BLaER1 treated with 17β-estradiol and CSF1 and Interleukin-3, amounts not matched to agents 10 nM and 100 nM (cell line): ENCODE data around the gene MDH1B.

Experiments used
- H3K27ac ChIP-seq, 11 experiments: shearing (Covaris generic); formaldehyde crosslinking; 2 replicates each; pipeline ENCODE4 v1.8.1; 2022
- H3K27me3 ChIP-seq, 11 experiments: shearing (Covaris generic); formaldehyde crosslinking; 2 replicates each; pipeline ENCODE4 v1.8.1; 2022
- H3K36me3 ChIP-seq, 11 experiments: shearing (Covaris generic); formaldehyde crosslinking; 2 replicates each; pipeline ENCODE4 v1.8.1; 2022
- H3K4me1 ChIP-seq, 10 experiments: shearing (Covaris generic); formaldehyde crosslinking; 2 replicates each; pipeline ENCODE4 v1.8.1; 2022
- H3K4me2 ChIP-seq, 11 experiments: shearing (Covaris generic); formaldehyde crosslinking; 2 replicates each; pipeline ENCODE4 v1.8.1; 2022
- H3K4me3 ChIP-seq, 10 experiments: shearing (Covaris generic); formaldehyde crosslinking; 2 replicates each; pipeline ENCODE4 v1.8.1; 2022
- H3K9ac ChIP-seq, 11 experiments: shearing (Covaris generic); formaldehyde crosslinking; 2 replicates each; pipeline ENCODE4 v1.8.1; 2022
- H3K9me3 ChIP-seq, 11 experiments: shearing (Covaris generic); formaldehyde crosslinking; replicated peaks in 1 of 11; 2 replicates each; pipeline ENCODE4 v1.8.1; 2022
- H4K20me1 ChIP-seq, 11 experiments: shearing (Covaris generic); formaldehyde crosslinking; 2 replicates each; pipeline ENCODE4 v1.8.1; 2022
- Cebpa-rat ChIP-seq, 11 experiments: shearing (Covaris generic); IDR thresholded peaks; 2 replicates each; pipeline ENCODE4 v1.8.1; 2022

MDH1B gene

DNA sequence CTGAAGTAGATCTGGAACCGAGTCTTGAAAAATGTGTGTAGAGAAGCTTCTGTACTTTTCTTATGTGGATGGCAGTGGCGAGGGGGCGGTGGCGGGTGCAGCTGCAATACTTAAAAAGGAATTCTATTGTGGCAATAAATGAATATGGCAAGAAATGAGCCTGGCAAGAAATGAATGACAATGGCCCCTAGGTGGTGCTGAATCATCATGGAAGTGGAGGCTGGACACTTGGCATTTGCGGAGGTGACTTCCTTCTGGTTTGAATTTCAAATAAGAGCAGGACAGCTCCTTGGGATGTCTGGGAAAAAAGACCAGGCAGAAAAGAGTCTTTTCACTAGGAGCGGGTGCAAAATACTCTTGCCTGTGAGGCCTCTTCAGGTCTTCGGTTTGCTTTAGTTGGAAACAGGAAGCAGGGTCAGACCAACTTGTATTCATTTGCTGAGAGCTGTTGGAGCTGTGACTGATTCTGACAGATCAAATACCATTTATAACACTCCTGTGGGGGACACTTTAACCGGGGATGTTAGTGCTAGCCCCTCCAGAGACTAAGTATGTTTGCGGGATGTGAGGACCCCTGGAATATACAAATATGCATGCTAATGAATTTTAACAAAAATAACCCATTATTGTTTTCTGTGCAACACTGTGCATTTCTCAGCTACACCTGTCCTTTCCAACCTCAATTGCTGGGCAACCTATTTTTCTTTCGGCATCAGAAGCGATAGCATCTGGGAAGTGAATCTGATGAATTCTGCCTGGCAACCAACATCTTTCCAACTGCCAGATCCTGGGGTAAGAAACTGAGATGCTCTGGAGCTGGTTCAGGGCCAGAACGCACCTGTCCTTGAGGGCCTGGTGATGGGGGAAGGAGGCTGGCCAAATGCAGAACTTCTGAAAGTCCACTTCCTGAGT, 35.6 kb upstream of the MDH1B start:
- H3K9ac ChIP-seq = peak overlapping the region in 1 of 11 experiments; percentile 11; a peak in 2 of 22 replicates
- H4K20me1 ChIP-seq = no peaks in the 10 kb centered on the region
- no peaks in the 10 kb centered on the region for H3K27me3 ChIP-seq
- H3K27ac ChIP-seq = no peak overlapping the region
- no peak for TF ChIP-seq Cebpa-rat (IDR thresholded peaks at IDR 0.05)
- H3K36me3 ChIP-seq = peaks cover 0 to 14% (median 6%) of the 10 kb centered on the region in 11 experiments; a peak in 9 of 22 replicates
- H3K4me3 ChIP-seq = no peak overlapping the region
- H3K9me3 ChIP-seq = no peaks in the 10 kb centered on the region
- H3K4me1 ChIP-seq = peaks cover 13 to 41% (median 26%) of the 10 kb centered on the region in 10 experiments
- peak overlapping the region in 5 of 11 experiments; percentile 4 to 71 (median 54); a peak in 7 of 22 replicates for H3K4me2 ChIP-seq

DNA sequence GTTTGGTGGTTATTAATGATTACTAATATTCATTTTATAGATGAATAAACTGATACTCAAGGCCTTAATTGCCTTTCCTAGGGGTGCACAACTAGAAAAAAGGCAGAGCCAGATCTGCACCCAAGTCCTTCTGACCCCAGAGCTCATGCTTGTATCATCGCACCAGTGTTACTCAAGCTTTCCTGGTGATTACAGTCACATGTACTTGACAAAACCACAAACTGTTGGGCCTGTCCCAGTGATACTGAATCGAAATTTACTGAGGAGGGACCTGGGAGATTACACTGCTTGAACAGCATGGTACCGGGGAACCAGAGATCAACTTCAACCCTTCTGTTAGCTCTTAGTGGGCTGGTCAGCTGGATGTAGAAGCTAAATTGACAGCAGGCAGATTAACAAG, 34.0 kb upstream of the MDH1B start:
- Histone ChIP-seq H4K20me1 (no peaks in the 10 kb centered on the region), H3K9me3 (no peaks in the 10 kb centered on the region), H3K9ac (0 out of 22 replicates have a peak overlapping the region, but pooled peaks of 1 of the 11 experiments have one; percentile 4), H3K4me3 (no peak overlapping the region), H3K27me3 (no peaks in the 10 kb centered on the region), H3K36me3 (peaks cover 11 to 26% (median 22%) of the 10 kb centered on the region in 11 experiments; a peak in 20 of 22 replicates), H3K27ac (peak overlapping the region in 8 of 11 experiments; percentile 1 to 40 (median 20); a peak in 8 of 22 replicates), H3K4me1 (peaks cover 13 to 41% (median 26%) of the 10 kb centered on the region in 10 experiments), H3K4me2 (peak overlapping the region in 9 of 11 experiments; percentile 9 to 86 (median 54); a peak in 15 of 22 replicates)
- no peak for TF ChIP-seq Cebpa-rat (IDR thresholded peaks at IDR 0.05)

DNA sequence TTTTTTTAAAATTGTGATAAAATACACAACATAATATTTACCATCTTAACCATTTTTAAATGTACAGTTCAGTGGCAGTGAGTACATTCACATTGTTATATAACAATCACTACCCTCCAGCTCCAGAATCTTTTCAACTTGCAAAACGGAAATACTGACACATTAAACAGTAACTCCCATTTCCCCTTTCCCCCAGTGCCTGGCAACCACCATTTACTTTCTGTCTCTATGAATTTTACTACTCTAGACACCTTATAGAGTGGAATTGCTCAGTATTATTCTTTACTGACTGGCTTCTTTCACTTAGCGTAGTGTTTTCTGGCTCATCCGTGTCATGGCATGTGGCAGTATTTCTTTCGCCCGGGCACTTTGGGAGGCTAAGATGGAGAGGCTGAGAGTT, 32.9 kb upstream of the MDH1B start:
- Histone ChIP-seq H3K27me3 (no peaks in the 10 kb centered on the region), H3K9ac (no peak overlapping the region), H3K4me2 (peak overlapping the region in 10 of 11 experiments; percentile 12 to 86 (median 48); a peak in 14 of 22 replicates), H3K36me3 (peaks cover 18 to 37% (median 26%) of the 10 kb centered on the region in 11 experiments; a peak in 21 of 22 replicates), H3K27ac (peak overlapping the region in 5 of 11 experiments; percentile 9 to 46 (median 24); a peak in 3 of 22 replicates), H4K20me1 (no peaks in the 10 kb centered on the region), H3K4me3 (no peak overlapping the region), H3K4me1 (peaks cover 13 to 41% (median 26%) of the 10 kb centered on the region in 10 experiments), H3K9me3 (no peaks in the 10 kb centered on the region)
- no peak for TF ChIP-seq Cebpa-rat (IDR thresholded peaks at IDR 0.05)

DNA sequence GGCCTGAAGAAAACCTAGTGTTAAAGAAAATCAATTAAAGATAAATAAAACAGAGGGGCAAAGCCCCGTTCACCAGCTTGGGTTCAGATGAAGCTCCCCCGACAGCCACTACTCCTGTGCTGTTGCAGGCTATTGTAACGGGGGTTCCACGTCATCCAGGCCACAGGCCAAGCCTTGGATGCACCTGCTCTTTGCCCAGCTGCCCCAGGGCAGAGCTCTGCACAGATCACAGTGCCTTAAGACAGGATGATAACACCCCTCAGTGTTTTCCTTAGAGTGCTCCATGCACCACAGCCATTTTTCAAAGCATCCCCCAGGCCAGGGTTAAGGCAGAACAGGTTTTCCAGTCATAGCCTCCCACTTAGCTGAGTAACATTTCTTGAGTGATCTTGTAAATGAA, 32.2 kb upstream of the MDH1B start:
- Histone ChIP-seq H3K36me3 (peaks cover 24 to 43% (median 33%) of the 10 kb centered on the region in 11 experiments; a peak in 21 of 22 replicates), H3K27ac (peak overlapping the region in 3 of 11 experiments; percentile 34 to 46 (median 44); a peak in 5 of 22 replicates), H3K9ac (0 out of 22 replicates have a peak overlapping the region, but pooled peaks of 1 of the 11 experiments have one; percentile 15), H3K9me3 (no peaks in the 10 kb centered on the region), H3K27me3 (no peaks in the 10 kb centered on the region), H3K4me1 (peaks cover 13 to 41% (median 26%) of the 10 kb centered on the region in 10 experiments), H4K20me1 (no peaks in the 10 kb centered on the region), H3K4me3 (no peak overlapping the region), H3K4me2 (peak overlapping the region in 8 of 11 experiments; percentile 6 to 86 (median 25); a peak in 10 of 22 replicates)
- TF ChIP-seq Cebpa-rat (IDR thresholded peaks at IDR 0.05) = no peak

DNA sequence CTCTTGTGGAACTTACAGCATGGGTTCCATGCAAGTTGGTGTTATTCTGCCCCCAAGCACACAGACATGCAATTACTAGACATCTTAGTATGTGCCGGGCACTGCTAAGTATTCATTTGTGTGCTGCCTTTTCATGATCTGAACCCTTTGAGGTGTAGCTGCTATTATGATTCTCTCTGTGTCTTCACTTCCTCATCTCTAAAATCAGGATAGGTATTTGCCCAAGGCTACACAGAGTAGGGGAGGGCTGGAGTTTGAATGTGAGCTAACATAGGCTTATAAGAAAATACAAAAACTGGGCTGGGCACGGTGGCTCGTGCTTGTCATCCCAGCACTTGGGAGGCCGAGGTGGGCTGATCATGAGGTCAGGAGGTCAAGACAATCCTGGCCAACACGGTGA, 27.5 kb upstream of the MDH1B start:
- TF ChIP-seq Cebpa-rat (IDR thresholded peaks at IDR 0.05) = no peak
- Histone ChIP-seq H3K9me3 (no peaks in the 10 kb centered on the region), H3K27me3 (no peaks in the 10 kb centered on the region), H3K9ac (no peak overlapping the region), H3K27ac (no peak overlapping the region), H3K4me3 (no peak overlapping the region), H3K4me1 (peaks cover 3 to 6% (median 5%) of the 10 kb centered on the region in 10 experiments; a peak in 16 of 20 replicates), H4K20me1 (no peaks in the 10 kb centered on the region), H3K4me2 (no peak overlapping the region), H3K36me3 (peaks cover 71 to 91% (median 80%) of the 10 kb centered on the region in 11 experiments)

DNA sequence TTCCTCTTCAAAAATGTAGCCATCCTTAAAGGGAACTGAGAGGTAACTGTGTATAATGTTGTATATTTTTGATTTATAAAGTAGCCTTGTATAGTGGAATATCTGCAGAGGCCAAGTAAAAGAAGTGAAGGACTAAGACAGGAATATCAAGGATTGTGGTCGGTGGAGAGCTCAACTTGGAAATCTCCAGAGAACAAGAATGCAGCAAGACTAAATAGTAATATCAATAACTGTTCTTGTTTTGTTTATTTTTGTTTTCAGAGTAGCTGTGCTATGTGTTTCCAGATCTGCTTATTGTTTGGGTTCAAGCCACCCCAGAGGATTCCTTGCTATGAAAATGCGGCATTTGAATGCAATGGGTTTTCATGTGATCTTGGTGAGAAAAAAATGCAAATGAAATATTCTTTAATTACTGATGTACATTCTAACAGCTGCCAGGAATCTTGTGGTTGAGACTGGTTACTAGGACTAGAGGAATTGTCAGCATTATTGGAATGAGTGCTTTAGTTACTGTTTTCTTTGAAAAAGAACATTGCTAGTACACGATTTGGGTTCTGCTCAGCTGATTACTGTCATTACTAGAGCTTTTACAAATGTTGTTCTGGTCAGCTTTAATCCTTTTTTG, 25.3 kb upstream of the MDH1B start:
- no peak for TF ChIP-seq Cebpa-rat (IDR thresholded peaks at IDR 0.05)
- H3K9ac ChIP-seq = no peak overlapping the region
- no peaks in the 10 kb centered on the region for H3K4me1 ChIP-seq
- no peaks in the 10 kb centered on the region for H3K27me3 ChIP-seq
- H3K9me3 ChIP-seq = no peaks in the 10 kb centered on the region
- H3K36me3 ChIP-seq = peaks cover 85 to 100% (median 93%) of the 10 kb centered on the region in 11 experiments
- H3K4me2 ChIP-seq = no peak overlapping the region
- peaks cover 0 to 7% (median 4%) of the 10 kb centered on the region in 11 experiments; a peak in 5 of 22 replicates for H4K20me1 ChIP-seq
- no peak overlapping the region for H3K4me3 ChIP-seq
- no peak overlapping the region for H3K27ac ChIP-seq

DNA sequence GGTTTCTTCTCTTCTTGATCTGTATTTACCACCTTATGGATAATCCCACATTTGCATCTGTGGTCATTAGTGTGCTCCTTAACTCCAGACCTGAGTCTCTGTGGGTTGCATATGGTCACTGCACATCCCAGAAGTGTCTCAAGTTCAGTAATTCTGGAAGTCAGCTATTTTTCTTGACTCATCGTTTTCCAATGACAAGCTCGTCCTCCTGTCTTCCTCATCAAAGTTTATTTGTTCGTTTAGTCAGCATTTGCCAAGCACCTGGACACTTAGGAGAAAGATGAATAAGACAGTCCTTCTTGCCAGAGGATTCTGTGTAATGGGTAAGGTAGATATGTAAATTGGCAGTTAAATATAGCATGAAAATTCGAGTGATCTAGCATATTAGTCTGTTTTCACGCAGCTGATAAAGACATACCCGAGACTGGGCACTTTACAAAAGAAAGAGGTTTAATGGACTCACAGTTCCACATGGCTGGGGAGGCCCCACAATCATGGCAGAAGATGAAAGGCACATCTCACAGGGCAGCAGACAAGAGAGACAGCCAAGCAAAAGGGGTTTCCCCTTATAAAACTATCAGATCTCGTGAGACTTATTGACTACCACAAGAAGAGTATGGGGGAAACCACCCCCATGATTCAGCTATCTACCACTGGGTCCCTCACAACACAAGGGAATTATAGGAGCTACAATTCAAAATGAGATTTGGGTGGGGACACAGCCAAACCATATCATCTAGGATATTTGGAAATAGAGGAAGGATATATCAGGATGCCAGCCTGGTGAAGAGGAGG, 19.6 kb upstream of the MDH1B start:
- H3K9ac ChIP-seq = no peak overlapping the region
- H3K4me2 ChIP-seq = no peak overlapping the region
- no peaks in the 10 kb centered on the region for H3K27me3 ChIP-seq
- peaks cover 12 to 16% (median 14%) of the 10 kb centered on the region in 11 experiments for H3K9me3 ChIP-seq
- H3K4me1 ChIP-seq = peaks cover 0 to 7% (median 0%) of the 10 kb centered on the region in 10 experiments; a peak in 2 of 20 replicates
- no peak for TF ChIP-seq Cebpa-rat (IDR thresholded peaks at IDR 0.05)
- peaks cover 0 to 32% (median 16%) of the 10 kb centered on the region in 11 experiments; a peak in 16 of 22 replicates for H4K20me1 ChIP-seq
- H3K4me3 ChIP-seq = no peak overlapping the region
- H3K27ac ChIP-seq = no peak overlapping the region
- H3K36me3 ChIP-seq = peaks cover 96 to 100% (median 99%) of the 10 kb centered on the region in 11 experiments

DNA sequence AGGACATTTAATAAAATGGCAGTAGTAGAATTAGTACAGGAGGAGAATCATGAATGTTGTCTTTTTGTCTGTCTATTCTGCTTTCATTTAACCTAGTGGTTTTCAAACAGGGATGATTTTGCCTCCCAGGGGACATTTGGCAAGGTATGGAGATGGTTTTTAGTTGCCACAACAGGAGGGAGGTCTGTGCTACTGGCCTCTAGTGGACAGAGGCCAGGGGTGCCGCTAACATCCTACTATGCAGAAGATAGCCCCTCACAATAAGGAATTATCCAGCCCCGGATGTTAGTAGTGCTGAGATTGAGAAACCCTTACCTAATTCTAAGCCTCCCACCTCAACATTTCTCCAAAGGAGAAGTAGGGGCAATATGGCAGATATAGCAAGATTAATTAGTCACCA, 18.6 kb upstream of the MDH1B start:
- Histone ChIP-seq H3K36me3 (peaks cover 96 to 100% (median 99%) of the 10 kb centered on the region in 11 experiments), H3K4me2 (no peak overlapping the region), H4K20me1 (peaks cover 0 to 32% (median 16%) of the 10 kb centered on the region in 11 experiments; a peak in 16 of 22 replicates), H3K4me1 (peaks cover 0 to 7% (median 0%) of the 10 kb centered on the region in 10 experiments; a peak in 2 of 20 replicates), H3K9ac (no peak overlapping the region), H3K27ac (no peak overlapping the region), H3K27me3 (no peaks in the 10 kb centered on the region), H3K4me3 (no peak overlapping the region), H3K9me3 (peaks cover 18 to 26% (median 24%) of the 10 kb centered on the region in 11 experiments)
- no peak for TF ChIP-seq Cebpa-rat (IDR thresholded peaks at IDR 0.05)
